Epithelial cell of proximal tubule (primary cell): Measurements from ENCODE around the gene SBK1. TPM values are rescaled to one million over a fixed set of nuclear protein-coding genes. Genes with fewer than 3 reads are reported as not detected.

Experiments used
- DNase-seq: peaks from one replicate; pipeline ENCODE4 v3.0.0-alpha.2; 2011; ENCODE audit warnings: low read depth
- H3K4me3 ChIP-seq: 2 replicates; pipeline ENCODE4 v1.5.1; 2011; ENCODE audit warnings: low read depth, mild to moderate bottlenecking, low read length
- CTCF ChIP-seq: conservative IDR thresholded peaks from 2 replicates; pipeline ENCODE4 v1.5.1; 2012; ENCODE audit warnings: low read depth, mild to moderate bottlenecking, low read length
- total RNA-seq: library from RNA; depleted of rRNA; stranded (reverse); fragments of >200 nt; gene quantifications from 2 replicates; pipeline ENCODE4 v1.2.3, GENCODE V29; 2015

SBK1 gene
- total RNA-seq, 1 donor from 2014 or later, result 4.8 TPM

DNA sequence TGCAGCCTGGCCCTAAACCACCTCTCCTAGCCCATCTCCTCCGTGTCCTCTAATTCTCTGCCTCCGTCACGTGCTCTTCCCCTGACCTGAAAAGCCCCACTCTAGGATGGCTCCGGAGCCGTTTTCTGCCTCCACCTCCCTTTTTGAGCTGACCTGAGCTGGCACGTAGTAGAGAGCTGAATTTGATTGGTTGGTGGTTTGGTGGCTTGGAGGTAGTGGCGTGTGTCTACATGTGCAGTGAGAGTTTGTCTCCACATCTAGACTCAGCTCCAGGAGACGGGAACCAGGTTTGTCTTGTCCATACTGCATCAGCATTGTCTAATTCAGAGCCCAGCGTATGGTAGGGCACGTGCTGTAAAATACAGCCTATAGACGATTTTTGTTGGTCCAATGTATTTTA lies 3.0 kb downstream of the SBK1 start:
- TF ChIP-seq CTCF, result no peak
- no peak overlapping the region for H3K4me3 ChIP-seq
- no peak for DNase-seq

DNA sequence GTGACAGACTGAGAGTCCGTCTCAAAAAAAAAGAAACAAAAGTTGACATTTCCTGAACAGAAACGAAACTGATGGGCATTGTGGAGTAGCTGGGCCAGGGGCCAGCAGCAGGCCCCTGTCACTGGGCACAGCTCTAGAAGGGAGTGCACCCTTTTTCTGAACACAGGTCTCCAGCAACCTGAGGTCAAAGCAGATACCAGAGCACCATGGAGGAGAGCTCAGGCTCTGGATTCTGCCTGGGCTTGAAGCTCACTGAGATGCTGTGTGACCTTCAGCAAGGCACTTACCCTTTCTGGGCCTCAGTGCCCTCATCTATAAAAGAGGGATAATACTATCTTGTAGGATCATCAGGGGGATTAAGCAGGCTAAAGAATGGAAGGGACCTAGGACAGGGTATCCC lies 5.0 kb downstream of the SBK1 start:
- no peak for TF ChIP-seq CTCF
- DNase-seq, result no peak

DNA sequence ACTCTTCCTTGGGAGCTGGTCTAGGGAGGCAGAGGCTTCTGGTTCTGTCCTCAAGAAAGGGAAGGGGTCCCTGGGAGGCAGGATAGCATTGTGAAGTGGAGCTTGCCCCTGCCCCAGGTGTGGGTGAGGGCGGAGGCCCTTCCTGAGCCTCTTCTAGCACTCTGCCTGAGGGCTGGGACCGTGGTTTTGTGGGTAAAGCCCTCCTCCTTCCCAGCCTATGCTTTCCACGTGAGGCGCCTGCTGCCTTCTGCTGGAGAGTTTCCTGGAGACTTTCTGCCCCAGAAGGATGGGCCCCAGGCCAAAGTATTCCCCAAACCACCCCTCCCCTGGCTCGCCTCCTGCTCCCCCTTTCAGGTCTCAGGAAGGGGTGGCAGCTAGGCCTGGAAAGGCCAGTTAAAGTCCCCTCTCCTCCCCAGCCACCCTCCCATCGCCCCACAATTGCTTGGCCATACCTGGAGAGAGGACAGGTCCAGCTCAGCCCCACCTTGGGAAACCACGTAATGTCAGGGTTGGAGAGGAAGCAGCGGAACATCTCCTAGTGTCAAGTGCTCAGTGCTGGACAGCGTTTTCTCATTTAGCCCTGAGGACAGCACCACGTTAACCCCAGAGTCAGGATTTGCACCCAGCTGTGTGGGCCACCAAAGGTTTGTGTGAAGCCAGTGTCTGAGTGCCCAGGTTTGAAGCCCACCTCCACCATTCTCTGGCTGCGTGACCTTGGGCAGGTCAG lies 5.6 kb downstream of the SBK1 start:
- no peak for DNase-seq
- TF ChIP-seq CTCF, result no peak
- no peak overlapping the region for H3K4me3 ChIP-seq

More for the DNA sequence above, 5.0 kb downstream of the SBK1 start:
- H3K4me3 ChIP-seq, result no peak overlapping the region

- no peak overlapping the region for H3K4me3 ChIP-seq
- no peak for DNase-seq
- no peak for TF ChIP-seq CTCF
Measured at GRCh38 chr16:28298511-28298878, 6.2 kb downstream of the SBK1 start.

DNA sequence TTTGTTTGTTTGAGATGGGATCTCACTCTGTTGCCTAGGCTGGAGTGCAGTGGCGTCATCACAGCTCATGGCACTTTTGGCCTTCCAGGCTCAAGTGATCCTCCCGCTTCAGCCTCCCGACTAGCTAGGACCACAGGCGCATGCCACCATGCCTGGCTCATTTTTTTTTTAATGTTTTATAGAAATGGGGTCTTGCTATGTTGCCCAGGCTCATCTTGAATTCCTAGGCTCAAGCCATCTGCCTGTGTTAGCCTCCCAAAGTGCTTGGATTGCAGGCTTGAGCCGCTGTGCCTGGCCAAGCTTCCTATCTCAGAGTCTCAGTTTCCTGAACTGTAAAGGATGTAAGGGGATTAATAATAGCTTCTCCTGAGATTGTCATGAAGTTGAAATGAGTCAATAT lies 8.0 kb downstream of the SBK1 start:
- no peak overlapping the region for H3K4me3 ChIP-seq
- DNase-seq, result no peak
- TF ChIP-seq CTCF, result no peak

- TF ChIP-seq CTCF, result no peak
- no peak for DNase-seq
- H3K4me3 ChIP-seq, result no peak overlapping the region
Measured at GRCh38 chr16:28301154-28301553, 8.8 kb downstream of the SBK1 start.

DNA sequence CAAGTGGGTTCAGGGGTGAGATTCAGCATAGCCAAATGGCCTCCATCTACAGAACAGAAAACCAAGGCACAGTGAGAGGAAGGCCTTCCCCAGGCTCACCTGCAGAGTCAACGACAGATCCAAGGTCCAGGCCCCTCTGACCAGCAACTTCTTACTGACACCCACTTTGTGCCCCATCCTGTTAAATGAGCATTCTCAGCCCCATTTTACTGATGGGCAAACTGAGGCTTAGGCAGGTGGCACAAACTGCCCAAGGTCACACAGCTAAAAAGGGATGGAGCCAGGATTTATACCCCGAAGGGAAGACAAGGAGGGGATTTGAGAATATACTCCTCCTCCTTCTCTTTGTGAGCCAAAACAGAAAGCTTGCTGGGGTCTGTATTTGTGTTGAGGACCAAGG lies 9.3 kb downstream of the SBK1 start:
- no peak for TF ChIP-seq CTCF
- no peak overlapping the region for H3K4me3 ChIP-seq
- no peak for DNase-seq
